ENCODE data around the gene PSD2. TPM values are rescaled to one million over a fixed set of nuclear protein-coding genes. Genes with fewer than 3 reads are reported as not detected.
A peak's percentile ranks its signal among the peaks of the same experiment; 100 is the strongest.

PSD2 gene
- total RNA-seq, 1 experiment from 2014 or later: 0.22 TPM

DNA sequence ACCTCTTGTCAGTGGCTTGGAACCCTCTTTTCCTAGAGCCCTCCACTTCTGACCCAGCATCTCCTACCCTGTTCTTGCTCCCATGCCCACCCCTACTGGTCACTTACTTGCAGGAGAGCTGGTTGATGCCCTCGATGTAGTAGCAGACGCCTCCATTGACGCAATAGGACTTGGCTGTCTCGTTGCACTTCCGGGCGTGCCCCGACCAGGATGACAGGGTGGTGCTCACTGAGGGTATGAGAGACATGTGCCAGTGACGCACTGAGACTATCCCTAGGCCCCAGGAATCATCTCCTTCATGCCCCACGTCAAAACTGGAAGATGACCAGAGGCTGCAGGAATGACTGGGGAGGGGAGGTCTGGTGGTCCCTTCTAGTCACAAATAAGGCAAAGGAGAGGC, 76.0 kb downstream of the PSD2 start:
- H3K36me3 Mint-ChIP-seq (ENCODE audit: insufficient read depth in 1 of 3, low read depth in 3 of 3): peaks cover 0 to 6% (median 0%) of the 10 kb centered on the region in 3 experiments; a peak in 1 of 7 replicates
- Histone ChIP-seq H3K18ac (ENCODE audit: insufficient read length, low read depth, low read length) (no peak overlapping the region), H4K20me1 (ENCODE audit: control insufficient read depth, insufficient read depth, insufficient read length) (no peaks in the 10 kb centered on the region), H2BK15ac (ENCODE audit: low read depth, low read length) (no peak overlapping the region), H2BK120ac (ENCODE audit: low read depth, low read length, poor library complexity, severe bottlenecking) (no peak overlapping the region), H2AFZ (ENCODE audit: low read length) (no peak overlapping the region), H2AK5ac (ENCODE audit: insufficient read length, low read length) (no peak overlapping the region), H3K14ac (ENCODE audit: insufficient read depth, low read length) (no peak overlapping the region; the same call in 1 of the 2 replicates), H4K91ac (ENCODE audit: insufficient read length, low read depth, low read length) (no peak overlapping the region), H2BK12ac (ENCODE audit: insufficient read length, low read depth, low read length) (no peak overlapping the region), H3K27me3 (ENCODE audit: insufficient read depth, low read length) (no peaks in the 10 kb centered on the region), H3K23ac (ENCODE audit: insufficient read length, low read depth, low read length) (no peak overlapping the region), H3K4me1 (ENCODE audit: insufficient read depth, low read length) (no peaks in the 10 kb centered on the region), H2BK5ac (ENCODE audit: insufficient read length, low read length) (no peak overlapping the region), H3K79me1 (ENCODE audit: insufficient read depth, low read depth, low read length, poor library complexity, severe bottlenecking) (no peaks in the 10 kb centered on the region), H2BK20ac (ENCODE audit: low read depth, low read length, poor library complexity, severe bottlenecking) (no peak overlapping the region), H3K27ac (ENCODE audit: insufficient read length, low read depth, low read length) (no peak overlapping the region), H3K23me2 (ENCODE audit: insufficient read length, low read depth, low read length, poor library complexity, severe bottlenecking) (no peaks in the 10 kb centered on the region), H4K8ac (replicated peaks; ENCODE audit: insufficient read length, low read depth, low read length) (no peak overlapping the region), H3T11ph (ENCODE audit: low read length) (no peak overlapping the region), H3K9me3 (ENCODE audit: control insufficient read depth, low read depth, low read length) (no peaks in the 10 kb centered on the region), H3K4me2 (ENCODE audit: insufficient read depth, insufficient read length, low read length) (no peak overlapping the region), H3K56ac (ENCODE audit: insufficient read length, low read depth, low read length) (no peak overlapping the region), H3K9ac (ENCODE audit: extremely low read depth, insufficient read length, low read length) (no peak overlapping the region), H3K4ac (ENCODE audit: low read depth, low read length) (no peak overlapping the region), H3K79me2 (ENCODE audit: insufficient read depth, low read length) (no peaks in the 10 kb centered on the region), H4K5ac (ENCODE audit: insufficient read length, low read depth, low read length) (no peak overlapping the region)
- DNase-seq: no peak
- H3K27me3 Mint-ChIP-seq (ENCODE audit: low read depth): peaks cover 37% of the 10 kb centered on the region
- H3K4me3 Mint-ChIP-seq: no peak overlapping the region; a peak in 1 of 5 replicates
- H3K9me3 Mint-ChIP-seq: peaks cover 3 to 7% of the 10 kb centered on the region in 2 experiments; a peak in 4 of 5 replicates
- WGBS (ENCODE audit: extremely low coverage, insufficient read length, low lambda C conversion rate): no CpG with 5 or more reads among the region's 9 CpGs
- no peak for TF ChIP-seq CTCF (conservative IDR thresholded peaks at IDR 0.05)
- H3K27ac Mint-ChIP-seq: peak overlapping the region in 1 of 3 experiments; percentile 40; a peak in 1 of 7 replicates
- peaks cover 13 to 15% of the 10 kb centered on the region in 2 experiments for H3K4me1 Mint-ChIP-seq

Measured in H9 (cell line).